SK-N-SH (cell line): ENCODE measurements around the gene TNIP3. TPM values are rescaled to one million over a fixed set of nuclear protein-coding genes. Genes with fewer than 3 reads are reported as not detected.

Source experiments
- CTCF ChIA-PET: fragments of 300-600, 350-600 bp; formaldehyde crosslinking; extraction: SDS; loops from one replicate; lab custom pipeline; 2021; lab: Yijun Ruan, JAX
- POLR2A ChIA-PET: fragments of 350-600 bp; sonication (Branson Sonifier 250); formaldehyde crosslinking; extraction: SDS; loops from one replicate; lab custom pipeline; 2020; ENCODE audit warnings: antibody characterized with exemption, inconsistent platforms; lab: Yijun Ruan, JAX
- DNase-seq: peaks from one replicate; pipeline ENCODE4 v3.0.0; 2012
- H2AFZ ChIP-seq: fragments of 200-600 bp; sonication (generic); 2 replicates; pipeline ENCODE4 v1.8.1; 2016; ENCODE audit warnings: antibody characterized with exemption, mild to moderate bottlenecking, low read depth
- H3F3A ChIP-seq: fragments of 200-600 bp; sonication (generic); replicated peaks from 2 replicates; pipeline ENCODE3; 2016; ENCODE audit warnings: antibody characterized with exemption, mild to moderate bottlenecking; ENCODE audit not compliant: insufficient read depth
- H3K27ac ChIP-seq, 2 experiments: fragments of 200-500 bp in 1 of 2; fragments of 200-600 bp in 1 of 2; sonication (Bioruptor generic) in 1 of 2; sonication (generic), shearing (Covaris generic) in 1 of 2; 2 replicates each; pipeline versions ENCODE4 v1.5.1 to v1.6.1; 2014 to 2016; ENCODE audit warnings: low read depth in 2 of 2, inconsistent platforms in 1 of 2, low read length in 1 of 2, mild to moderate bottlenecking in 1 of 2, mixed read lengths in 1 of 2
- H3K27me3 ChIP-seq: fragments of 200-600 bp; sonication (generic), shearing (Covaris generic); 2 replicates; pipeline ENCODE4 v1.6.1; 2016; ENCODE audit warnings: mixed run types; ENCODE audit not compliant: insufficient read depth
- H3K36me3 ChIP-seq, 2 experiments: fragments of 200-500 bp in 1 of 2; fragments of 200-600 bp in 1 of 2; sonication (Bioruptor generic) in 1 of 2; sonication (generic) in 1 of 2; replicated peaks in 1 of 2; 2 replicates each; pipeline versions ENCODE3 to v1.5.1; 2014 to 2016; ENCODE audit warnings: low read length in 1 of 2, mild to moderate bottlenecking in 1 of 2; ENCODE audit not compliant: insufficient read depth in 2 of 2, control insufficient read depth in 1 of 2
- H3K4me1 ChIP-seq, 2 experiments: fragments of 200-500 bp in 1 of 2; fragments of 200-600 bp in 1 of 2; sonication (Bioruptor generic) in 1 of 2; sonication (generic), shearing (Covaris generic) in 1 of 2; 2 replicates each; pipeline versions ENCODE4 v1.5.1 to v1.6.1; 2014 to 2016; ENCODE audit warnings: low read depth in 1 of 2, low read length in 1 of 2, mixed run types in 1 of 2; ENCODE audit not compliant: insufficient read depth in 2 of 2, control insufficient read depth in 1 of 2
- H3K4me2 ChIP-seq: fragments of 200-600 bp; sonication (generic), shearing (Covaris generic); 2 replicates; pipeline ENCODE4 v1.6.1; 2017; ENCODE audit warnings: mixed run types
- H3K4me3 ChIP-seq, 2 experiments: fragments of 200-500 bp in 1 of 2; fragments of 200-600 bp in 1 of 2; sonication (Bioruptor generic) in 1 of 2; sonication (generic), shearing (Covaris generic) in 1 of 2; 2 replicates each; pipeline versions ENCODE4 v1.5.1 to v1.8.1; 2014 to 2016; ENCODE audit warnings: low read depth in 2 of 2, inconsistent platforms in 1 of 2, low read length in 1 of 2, mild to moderate bottlenecking in 1 of 2, mixed read lengths in 1 of 2, moderate library complexity in 1 of 2
- H3K79me2 ChIP-seq: fragments of 200-600 bp; sonication (generic); 2 replicates; pipeline ENCODE4 v1.8.1; 2017; ENCODE audit warnings: mild to moderate bottlenecking; ENCODE audit not compliant: insufficient read depth
- H3K9ac ChIP-seq: fragments of 200-600 bp; sonication (generic); 2 replicates; pipeline ENCODE4 v1.6.1; 2017; ENCODE audit warnings: mixed run types
- H3K9me2 ChIP-seq: fragments of 200-600 bp; sonication (generic); 2 replicates; pipeline ENCODE4 v1.6.1; 2017; ENCODE audit warnings: mixed run types
- H3K9me3 ChIP-seq: fragments of 200-600 bp; sonication (generic); 2 replicates; pipeline ENCODE4 v1.6.1; 2017; ENCODE audit warnings: mixed run types, mild to moderate bottlenecking, moderate library complexity
- H4K20me1 ChIP-seq: fragments of 200-600 bp; sonication (generic); 2 replicates; pipeline ENCODE4 v1.6.1; 2017; ENCODE audit warnings: mild to moderate bottlenecking, mixed run types; ENCODE audit not compliant: insufficient read depth
- ELF1 ChIP-seq: IDR thresholded peaks from 2 replicates; pipeline ENCODE4 v1.4.0; 2012
- FOSL2 ChIP-seq: IDR thresholded peaks from 2 replicates; pipeline ENCODE4 v1.4.0; 2012; ENCODE audit warnings: low read depth, mild to moderate bottlenecking, moderate library complexity, borderline replicate concordance
- GABPA ChIP-seq: IDR thresholded peaks from 2 replicates; pipeline ENCODE4 v1.4.0; 2012; ENCODE audit warnings: low read depth, mild to moderate bottlenecking
- JUND ChIP-seq: IDR thresholded peaks from 2 replicates; pipeline ENCODE4 v1.4.0; 2012
- MEF2A ChIP-seq: IDR thresholded peaks from 2 replicates; pipeline ENCODE4 v1.4.0; 2012; ENCODE audit warnings: low read depth, borderline replicate concordance
- MXI1 ChIP-seq: IDR thresholded peaks from 2 replicates; pipeline ENCODE4 v1.6.1; 2012; ENCODE audit warnings: mild to moderate bottlenecking, low read depth, low read length, improper control_type of control experiment
- NFIC ChIP-seq: IDR thresholded peaks from 2 replicates; pipeline ENCODE4 v1.4.0; 2012; ENCODE audit warnings: borderline replicate concordance
- NRF1 ChIP-seq: IDR thresholded peaks from 2 replicates; pipeline ENCODE4 v1.6.1; 2012; ENCODE audit warnings: low read depth, mild to moderate bottlenecking, low read length
- POLR2AphosphoS5 ChIP-seq: IDR thresholded peaks from 2 replicates; pipeline ENCODE4 v1.6.1; 2012; ENCODE audit warnings: low read depth, low read length
- RCOR1 ChIP-seq: fragments of 150-350 bp; IDR thresholded peaks from 2 replicates; pipeline ENCODE4 v1.6.1; 2017; ENCODE audit warnings: antibody characterized with exemption, low read length
- RFX5 ChIP-seq: IDR thresholded peaks from 2 replicates; pipeline ENCODE4 v1.6.1; 2012; ENCODE audit warnings: mild to moderate bottlenecking, improper control_type of control experiment, low read length
- RXRA ChIP-seq: IDR thresholded peaks from 2 replicates; pipeline ENCODE4 v1.4.0; 2012; ENCODE audit warnings: low read depth, mild to moderate bottlenecking, borderline replicate concordance
- SMC3 ChIP-seq: IDR thresholded peaks from 2 replicates; pipeline ENCODE4 v1.6.1; 2012; ENCODE audit warnings: low read depth, low read length, improper control_type of control experiment
- TCF12 ChIP-seq: IDR thresholded peaks from 2 replicates; pipeline ENCODE4 v1.4.0; 2012
- TEAD4 ChIP-seq: IDR thresholded peaks from 2 replicates; pipeline ENCODE4 v1.4.0; 2012; ENCODE audit warnings: mild to moderate bottlenecking, borderline replicate concordance; ENCODE audit not compliant: insufficient read depth
- WGBS: methylation state at CpG from one replicate; pipeline ENCODE4 v1.1.6; 2017; ENCODE audit warnings: low lambda C conversion rate; 5-methylcytosine and 5-hydroxymethylcytosine counted together
- polyA plus RNA-seq, 3 experiments: library from polyadenylated mRNA; depleted of rRNA; stranded (reverse); fragments of >200 nt; gene quantifications; 2 replicates each; pipeline ENCODE4 v1.2.3, GENCODE V29; 2012
- TF ChIP-seq, protein P1 (sequence below): IDR thresholded peaks from 2 replicates; pipeline ENCODE4 v1.4.0; 2012; ENCODE audit warnings: low read depth
- TF ChIP-seq, protein P2 (sequence below): IDR thresholded peaks from 2 replicates; pipeline ENCODE4 v1.4.0; 2012; ENCODE audit warnings: low read depth, borderline replicate concordance
- TF ChIP-seq, protein P3 (sequence below): fragments of 200-600 bp; sonication (generic); IDR thresholded peaks from 2 replicates; pipeline ENCODE4 v1.6.1; 2017; ENCODE audit warnings: antibody characterized with exemption, mild to moderate bottlenecking, moderate library complexity
- TF ChIP-seq, protein P4 (sequence below): IDR thresholded peaks from 2 replicates; pipeline ENCODE4 v1.6.1; 2012; ENCODE audit warnings: mild to moderate bottlenecking, low read depth, low read length, moderate library complexity

TNIP3 gene
- polyA plus RNA-seq, 1 of the 3 experiments (the other 2 are of a cell fraction): 0.15 TPM

DNA sequence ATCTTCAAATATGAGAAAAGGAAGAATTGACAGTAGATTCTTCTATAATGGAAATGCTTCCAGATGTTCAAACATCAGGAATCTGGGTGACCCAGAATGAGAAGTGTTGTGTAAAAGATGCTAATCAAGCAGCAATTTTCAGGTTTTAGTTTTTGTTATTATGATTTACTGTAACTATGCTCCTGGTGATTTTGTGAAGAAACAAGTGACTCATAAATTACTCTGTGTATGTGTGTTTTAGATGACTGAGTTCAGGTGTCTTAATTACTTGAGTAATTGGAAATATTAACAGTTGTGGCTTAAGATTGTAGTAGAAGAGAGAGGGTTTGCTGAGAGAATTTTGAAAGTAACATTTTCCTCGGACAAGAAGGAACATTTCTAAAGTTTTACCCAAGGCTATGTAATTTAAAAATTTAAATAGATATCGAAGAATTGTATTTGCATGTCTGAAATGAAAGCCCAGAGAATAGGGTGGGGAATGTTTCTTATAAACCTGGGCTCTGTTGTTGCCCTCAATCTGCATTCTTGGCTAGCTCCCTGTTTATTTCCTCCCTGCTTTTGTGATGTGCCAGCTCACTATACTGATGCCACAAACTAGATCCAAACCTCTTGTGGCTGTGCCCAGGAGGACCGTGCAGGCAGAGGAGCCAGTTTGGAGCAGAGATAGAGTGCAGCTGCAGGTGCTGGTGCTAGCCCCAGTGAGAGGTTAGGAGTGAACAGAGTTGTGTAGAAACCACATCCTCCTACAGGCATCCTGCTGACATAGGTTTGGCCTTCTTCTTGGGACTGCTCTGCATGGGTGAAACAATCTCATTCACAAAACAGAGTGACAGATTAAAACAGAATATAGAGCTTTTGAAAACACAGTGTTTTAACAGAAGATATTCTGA lies 25.4 kb upstream of the TNIP3 start:
- Histone ChIP-seq H3K4me1 (no peaks in the 10 kb centered on the region), H3K4me3 (no peak overlapping the region), H2AFZ (no peak overlapping the region), H3K9me3 (no peaks in the 10 kb centered on the region), H4K20me1 (no peaks in the 10 kb centered on the region), H3K9me2 (no peaks in the 10 kb centered on the region), H3K36me3 (no peaks in the 10 kb centered on the region), H3K27me3 (no peaks in the 10 kb centered on the region), H3K27ac (no peak overlapping the region), H3K4me2 (no peak overlapping the region), H3K9ac (no peak overlapping the region), H3F3A (no peaks in the 10 kb centered on the region), H3K79me2 (no peaks in the 10 kb centered on the region)
- TF ChIP-seq MXI1 (no peak), FOSL2 (no peak), MEF2A (no peak), NRF1 (no peak), ELF1 (no peak), SMC3 (no peak), JUND (no peak), RFX5 (no peak), NFIC (no peak), TEAD4 (no peak), RXRA (no peak), GABPA (no peak), POLR2AphosphoS5 (no peak), RCOR1 (no peak), TCF12 (no peak)
- TF ChIP-seq, protein P1, sequence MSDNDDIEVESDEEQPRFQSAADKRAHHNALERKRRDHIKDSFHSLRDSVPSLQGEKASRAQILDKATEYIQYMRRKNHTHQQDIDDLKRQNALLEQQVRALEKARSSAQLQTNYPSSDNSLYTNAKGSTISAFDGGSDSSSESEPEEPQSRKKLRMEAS: no peak
- TF ChIP-seq, protein P2, sequence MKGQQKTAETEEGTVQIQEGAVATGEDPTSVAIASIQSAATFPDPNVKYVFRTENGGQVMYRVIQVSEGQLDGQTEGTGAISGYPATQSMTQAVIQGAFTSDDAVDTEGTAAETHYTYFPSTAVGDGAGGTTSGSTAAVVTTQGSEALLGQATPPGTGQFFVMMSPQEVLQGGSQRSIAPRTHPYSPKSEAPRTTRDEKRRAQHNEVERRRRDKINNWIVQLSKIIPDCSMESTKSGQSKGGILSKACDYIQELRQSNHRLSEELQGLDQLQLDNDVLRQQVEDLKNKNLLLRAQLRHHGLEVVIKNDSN: no peak
- TF ChIP-seq, protein P3, sequence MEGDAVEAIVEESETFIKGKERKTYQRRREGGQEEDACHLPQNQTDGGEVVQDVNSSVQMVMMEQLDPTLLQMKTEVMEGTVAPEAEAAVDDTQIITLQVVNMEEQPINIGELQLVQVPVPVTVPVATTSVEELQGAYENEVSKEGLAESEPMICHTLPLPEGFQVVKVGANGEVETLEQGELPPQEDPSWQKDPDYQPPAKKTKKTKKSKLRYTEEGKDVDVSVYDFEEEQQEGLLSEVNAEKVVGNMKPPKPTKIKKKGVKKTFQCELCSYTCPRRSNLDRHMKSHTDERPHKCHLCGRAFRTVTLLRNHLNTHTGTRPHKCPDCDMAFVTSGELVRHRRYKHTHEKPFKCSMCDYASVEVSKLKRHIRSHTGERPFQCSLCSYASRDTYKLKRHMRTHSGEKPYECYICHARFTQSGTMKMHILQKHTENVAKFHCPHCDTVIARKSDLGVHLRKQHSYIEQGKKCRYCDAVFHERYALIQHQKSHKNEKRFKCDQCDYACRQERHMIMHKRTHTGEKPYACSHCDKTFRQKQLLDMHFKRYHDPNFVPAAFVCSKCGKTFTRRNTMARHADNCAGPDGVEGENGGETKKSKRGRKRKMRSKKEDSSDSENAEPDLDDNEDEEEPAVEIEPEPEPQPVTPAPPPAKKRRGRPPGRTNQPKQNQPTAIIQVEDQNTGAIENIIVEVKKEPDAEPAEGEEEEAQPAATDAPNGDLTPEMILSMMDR: no peak
- TF ChIP-seq, protein P4, sequence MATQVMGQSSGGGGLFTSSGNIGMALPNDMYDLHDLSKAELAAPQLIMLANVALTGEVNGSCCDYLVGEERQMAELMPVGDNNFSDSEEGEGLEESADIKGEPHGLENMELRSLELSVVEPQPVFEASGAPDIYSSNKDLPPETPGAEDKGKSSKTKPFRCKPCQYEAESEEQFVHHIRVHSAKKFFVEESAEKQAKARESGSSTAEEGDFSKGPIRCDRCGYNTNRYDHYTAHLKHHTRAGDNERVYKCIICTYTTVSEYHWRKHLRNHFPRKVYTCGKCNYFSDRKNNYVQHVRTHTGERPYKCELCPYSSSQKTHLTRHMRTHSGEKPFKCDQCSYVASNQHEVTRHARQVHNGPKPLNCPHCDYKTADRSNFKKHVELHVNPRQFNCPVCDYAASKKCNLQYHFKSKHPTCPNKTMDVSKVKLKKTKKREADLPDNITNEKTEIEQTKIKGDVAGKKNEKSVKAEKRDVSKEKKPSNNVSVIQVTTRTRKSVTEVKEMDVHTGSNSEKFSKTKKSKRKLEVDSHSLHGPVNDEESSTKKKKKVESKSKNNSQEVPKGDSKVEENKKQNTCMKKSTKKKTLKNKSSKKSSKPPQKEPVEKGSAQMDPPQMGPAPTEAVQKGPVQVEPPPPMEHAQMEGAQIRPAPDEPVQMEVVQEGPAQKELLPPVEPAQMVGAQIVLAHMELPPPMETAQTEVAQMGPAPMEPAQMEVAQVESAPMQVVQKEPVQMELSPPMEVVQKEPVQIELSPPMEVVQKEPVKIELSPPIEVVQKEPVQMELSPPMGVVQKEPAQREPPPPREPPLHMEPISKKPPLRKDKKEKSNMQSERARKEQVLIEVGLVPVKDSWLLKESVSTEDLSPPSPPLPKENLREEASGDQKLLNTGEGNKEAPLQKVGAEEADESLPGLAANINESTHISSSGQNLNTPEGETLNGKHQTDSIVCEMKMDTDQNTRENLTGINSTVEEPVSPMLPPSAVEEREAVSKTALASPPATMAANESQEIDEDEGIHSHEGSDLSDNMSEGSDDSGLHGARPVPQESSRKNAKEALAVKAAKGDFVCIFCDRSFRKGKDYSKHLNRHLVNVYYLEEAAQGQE: no peak
- ChIA-PET POLR2A (no interaction called here), CTCF (interaction anchor here (1.1 to 1.7 kb wide), 2 partner anchors 11 to 14 kb away, joined by 3 read pairs; no protein-coding TSS in a partner anchor)
- DNase-seq: no peak
- WGBS: 3% methylated on average over 3 of the region's 3 CpGs
